Measurements from ENCODE around the gene VWA1.

DNA sequence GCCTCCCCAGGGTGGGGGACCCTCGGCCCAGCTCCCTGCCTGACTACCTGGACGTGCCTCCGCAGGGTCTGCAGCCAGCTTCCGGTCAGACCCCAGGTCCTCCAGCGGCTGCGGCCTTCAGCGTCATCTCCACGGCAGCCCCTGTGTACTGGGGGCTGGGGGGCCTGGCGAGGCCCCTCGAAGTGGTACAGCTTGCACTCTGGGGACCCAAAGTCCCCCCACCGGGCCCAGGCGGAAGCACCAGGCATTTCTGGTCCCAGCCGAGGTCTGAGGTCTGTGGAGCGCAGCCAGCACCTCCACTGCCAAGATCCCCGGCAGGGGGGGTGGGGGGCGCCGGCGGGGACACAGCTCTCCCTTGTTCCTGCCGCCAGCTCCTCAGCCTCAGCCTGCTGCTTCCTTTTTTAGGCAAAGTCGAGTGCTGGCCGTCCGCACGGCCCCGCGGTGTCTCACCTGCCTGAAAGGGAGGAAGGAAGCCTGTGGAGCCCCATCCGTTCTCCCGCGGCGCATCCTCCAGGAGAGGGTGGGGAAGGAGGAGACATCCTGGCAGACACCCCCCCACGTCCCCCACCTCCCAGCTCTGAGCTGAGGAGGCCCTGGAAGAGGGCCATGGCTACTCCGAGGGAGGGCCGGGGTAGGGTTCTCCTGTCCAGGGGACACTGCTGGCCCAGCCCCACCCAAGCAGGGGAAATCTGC is 1.2 kb upstream of the VWA1 start:
- TF ChIP-seq ZNF274 (IDR thresholded peaks at IDR 0.05; ENCODE audit: low read depth, low read length) = no peak
- no peak for TF ChIP-seq SUZ12 (IDR thresholded peaks at IDR 0.05; ENCODE audit: extremely low read depth, insufficient read depth, insufficient read length)

Data from NT2/D1 (cell line).